Activated T-helper 9 cell treated with anti-CD3 and anti-CD28 coated beads, Interleukin-2, amount 50 U/mL, for 16 hours (primary cell): Measurements from ENCODE around the gene SLC27A2.
"Not testable (repeated sequence)": the region's sequence is repeated elsewhere in the genome, so short reads cannot be mapped to it uniquely, and the experiment has no call there.

ENCODE experiments used
- DNase-seq: peaks from one replicate; pipeline ENCODE4 v3.0.0-alpha.2; 2020; ENCODE audit warnings: low read depth

SLC27A2 gene

GRCh38 chr15:50181969-50182218 lies at the start of gene SLC27A2:
Gene SLC27A2, plus strand, starts transcription at chr15:50182196. Its CDS starts 232 bp downstream, at chr15:50182428.
- no peak for DNase-seq

GRCh38 chr15:50132251-50132984 lies 49.6 kb upstream of the SLC27A2 start:
- not testable (repeated sequence) for DNase-seq

GRCh38 chr15:50134524-50135024 lies 47.4 kb upstream of the SLC27A2 start:
- DNase-seq, result no peak

- peak; percentile 6 for DNase-seq
These were observed 46.9 kb upstream of the SLC27A2 start for GRCh38 chr15:50135031-50135551.

GRCh38 chr15:50137330-50137761 lies 44.6 kb upstream of the SLC27A2 start:
- no peak for DNase-seq

- DNase-seq, result no peak
These were observed 44.1 kb upstream of the SLC27A2 start for GRCh38 chr15:50137893-50138292.

GRCh38 chr15:50138391-50138790 lies 43.6 kb upstream of the SLC27A2 start:
- no peak for DNase-seq

- DNase-seq, result no peak
These were observed 41.9 kb upstream of the SLC27A2 start for GRCh38 chr15:50140098-50140497.

GRCh38 chr15:50140983-50141382 lies 41.0 kb upstream of the SLC27A2 start:
- DNase-seq, result no peak

- no peak for DNase-seq
These were observed 40.1 kb upstream of the SLC27A2 start for GRCh38 chr15:50141856-50142255.

GRCh38 chr15:50143255-50143860 lies 38.6 kb upstream of the SLC27A2 start:
- DNase-seq, result no peak

GRCh38 chr15:50144341-50145120 lies 37.5 kb upstream of the SLC27A2 start:
- no peak for DNase-seq

GRCh38 chr15:50145451-50145872 lies 36.5 kb upstream of the SLC27A2 start:
- DNase-seq, result no peak

- no peak for DNase-seq
These were observed 35.4 kb upstream of the SLC27A2 start for GRCh38 chr15:50146632-50147031.

- no peak for DNase-seq
These were observed 33.5 kb upstream of the SLC27A2 start for GRCh38 chr15:50148362-50148963.

GRCh38 chr15:50149090-50149489 lies 32.9 kb upstream of the SLC27A2 start:
- DNase-seq, result no peak

- DNase-seq, result no peak
These were observed 31.6 kb upstream of the SLC27A2 start for GRCh38 chr15:50150349-50150748.

- no peak for DNase-seq
These were observed 31.1 kb upstream of the SLC27A2 start for GRCh38 chr15:50150851-50151250.

GRCh38 chr15:50151476-50151875 lies 30.5 kb upstream of the SLC27A2 start:
- DNase-seq, result no peak

GRCh38 chr15:50158236-50158635 lies 23.8 kb upstream of the SLC27A2 start:
- DNase-seq, result not testable (repeated sequence)

GRCh38 chr15:50162969-50163718 lies 18.9 kb upstream of the SLC27A2 start:
- no peak for DNase-seq
